NCI-H345 treated with DMSO at 0.1 percent for 48 hours (cell line): ENCODE results near the gene ADK.
"Not testable (repeated sequence)": the region's sequence is repeated elsewhere in the genome, so short reads cannot be mapped to it uniquely, and the experiment has no call there.

Experiments
- DNase-seq: peaks from one replicate; lab custom pipeline; 2025; ENCODE audit not compliant: unreplicated experiment; lab: John Stamatoyannopoulos, UW

ADK gene

DNA sequence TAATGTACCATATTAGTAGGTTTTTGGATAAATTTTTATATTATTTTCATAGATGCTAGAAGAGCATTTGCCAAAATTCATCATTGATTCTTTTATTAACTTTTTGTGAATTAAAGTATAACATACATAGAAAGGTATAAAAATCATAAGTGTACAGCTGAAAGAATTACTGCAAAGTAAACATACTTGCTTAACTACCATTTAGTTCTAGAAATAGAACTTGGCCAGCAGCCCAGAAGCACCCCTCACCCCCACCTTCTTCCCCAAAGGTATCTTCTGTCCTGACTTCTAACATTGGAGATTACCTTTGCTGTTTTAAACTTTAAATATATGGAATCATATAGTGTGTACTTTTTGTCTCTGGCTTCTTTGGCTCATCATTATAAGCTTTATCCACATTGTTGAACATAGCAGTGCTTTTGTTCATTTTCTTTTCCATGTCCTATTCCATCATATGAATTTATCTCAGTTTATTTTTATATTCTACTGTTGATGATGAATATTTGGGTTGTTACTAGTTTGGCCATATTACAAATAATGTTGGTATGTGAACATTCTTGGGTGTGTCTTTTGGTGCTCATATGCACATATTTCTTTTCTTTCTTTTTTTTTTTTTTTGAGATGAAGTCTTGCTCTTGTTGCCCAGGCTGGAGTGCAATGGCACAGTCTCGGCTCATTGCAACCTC lies 142.8 kb downstream of the ADK start:
- peak; percentile 51 for DNase-seq

- DNase-seq = no peak
Observed at GRCh38 chr10:74297389-74298080, 146.5 kb downstream of the ADK start.

- not testable (repeated sequence) for DNase-seq
Observed at GRCh38 chr10:74300074-74300621, 149.1 kb downstream of the ADK start.

DNA sequence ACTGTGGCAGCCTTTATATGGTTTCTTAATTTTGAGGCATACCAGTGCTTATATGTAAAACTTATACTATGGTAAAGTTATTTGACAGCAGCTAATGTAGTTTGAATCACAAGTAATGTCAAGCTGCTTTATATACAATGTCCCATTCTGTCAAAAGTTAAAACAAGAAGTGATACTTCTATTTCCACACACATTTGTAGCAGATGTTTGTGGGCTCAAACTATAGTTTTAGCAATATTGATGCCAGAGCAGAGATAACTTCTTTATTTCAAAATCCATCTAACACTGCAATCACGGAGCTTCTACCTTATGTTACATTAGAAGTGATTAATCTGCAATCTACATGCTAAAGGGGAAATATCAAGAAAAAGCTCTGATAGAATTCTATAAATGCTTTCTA lies 149.6 kb downstream of the ADK start:
- no peak for DNase-seq

DNA sequence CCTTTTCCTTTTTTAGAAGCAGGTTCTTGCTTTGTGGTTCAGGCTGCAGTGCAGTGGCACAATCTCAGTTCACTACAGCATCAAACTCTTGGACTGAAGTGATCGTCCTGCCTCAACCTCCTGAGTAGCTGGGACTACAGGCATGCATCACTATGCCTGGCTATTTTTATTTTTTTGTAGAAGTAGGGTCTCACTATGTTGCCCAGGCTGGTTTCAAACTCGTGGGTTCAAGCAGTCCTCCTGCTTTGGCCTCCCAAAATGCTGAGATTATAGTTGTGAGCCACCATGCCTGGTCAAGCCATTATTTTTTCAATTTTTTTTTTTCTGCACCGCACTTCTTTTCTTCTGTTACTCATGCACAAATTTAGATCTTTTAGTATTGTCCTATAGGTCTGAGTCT lies 154.7 kb downstream of the ADK start:
- no peak for DNase-seq

DNA sequence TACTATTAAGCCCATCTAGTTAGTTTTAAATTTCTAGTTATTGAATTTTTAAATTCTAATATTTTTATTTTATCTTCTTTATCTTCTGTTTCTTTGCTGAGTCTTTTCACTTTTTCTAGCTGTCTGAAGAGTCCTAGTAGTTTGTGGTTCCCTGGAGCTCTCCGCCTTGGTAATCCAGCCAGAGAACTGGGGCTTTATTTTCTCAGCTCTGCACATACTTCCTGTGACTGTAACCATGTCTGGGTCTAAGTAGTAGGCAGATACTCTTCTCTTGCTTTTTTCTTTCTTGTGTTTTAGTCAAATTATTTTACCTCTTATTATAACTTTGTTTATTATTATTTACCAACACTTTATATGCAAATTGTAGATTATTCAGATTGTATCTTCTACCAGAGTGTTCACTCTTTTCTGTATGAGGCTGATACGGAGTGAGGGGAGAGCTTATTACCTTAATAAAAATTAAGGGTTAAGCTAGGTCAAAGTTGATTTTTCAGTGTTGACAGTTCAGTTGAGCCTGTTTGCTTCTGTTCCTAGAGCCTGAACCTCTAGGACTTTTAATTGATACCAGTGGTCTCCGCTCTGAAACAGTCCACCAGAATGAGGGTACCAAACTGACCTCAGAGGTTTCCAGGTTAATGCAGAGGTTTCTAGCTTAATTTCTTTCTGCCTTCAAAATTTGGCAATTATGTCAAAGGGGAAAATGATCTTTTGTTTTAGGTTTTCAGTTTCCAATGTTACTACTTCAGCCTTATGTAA lies 155.4 kb downstream of the ADK start:
- DNase-seq = no peak

DNA sequence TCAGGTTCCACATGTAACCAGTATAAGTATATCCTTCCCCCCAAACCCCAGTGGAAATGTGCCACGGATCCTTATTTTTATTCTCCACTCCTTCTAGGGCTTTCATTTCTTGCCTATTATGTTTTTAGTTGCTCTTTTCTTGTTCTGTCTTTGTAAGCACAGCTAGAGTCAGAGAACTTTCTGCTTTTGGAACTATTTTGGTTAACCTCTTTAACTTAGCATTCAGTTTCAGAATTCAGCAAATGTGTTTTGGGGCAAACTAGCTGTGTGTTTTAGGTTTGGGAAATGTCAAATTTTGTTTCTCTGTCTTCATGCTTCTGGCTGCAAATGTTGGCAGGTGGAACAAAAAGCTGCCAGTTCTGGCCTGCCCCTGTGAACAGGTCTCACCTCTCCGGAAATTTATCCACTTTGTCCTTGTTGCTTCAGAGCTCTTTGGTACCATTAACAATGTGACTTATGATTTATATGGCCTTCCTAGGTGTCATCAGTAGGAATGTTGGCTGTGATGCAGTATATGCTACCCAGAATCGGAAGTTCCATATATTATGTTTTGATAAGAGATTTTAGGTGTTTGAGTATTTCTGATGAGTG lies 156.1 kb downstream of the ADK start:
- no peak for DNase-seq

GRCh38 chr10:74310652-74311257 lies 159.7 kb downstream of the ADK start:
- DNase-seq = no peak

GRCh38 chr10:74314166-74314565 lies 163.1 kb downstream of the ADK start:
- DNase-seq = no peak

- no peak for DNase-seq
Observed at GRCh38 chr10:74320026-74320425, 169.0 kb downstream of the ADK start.

DNA sequence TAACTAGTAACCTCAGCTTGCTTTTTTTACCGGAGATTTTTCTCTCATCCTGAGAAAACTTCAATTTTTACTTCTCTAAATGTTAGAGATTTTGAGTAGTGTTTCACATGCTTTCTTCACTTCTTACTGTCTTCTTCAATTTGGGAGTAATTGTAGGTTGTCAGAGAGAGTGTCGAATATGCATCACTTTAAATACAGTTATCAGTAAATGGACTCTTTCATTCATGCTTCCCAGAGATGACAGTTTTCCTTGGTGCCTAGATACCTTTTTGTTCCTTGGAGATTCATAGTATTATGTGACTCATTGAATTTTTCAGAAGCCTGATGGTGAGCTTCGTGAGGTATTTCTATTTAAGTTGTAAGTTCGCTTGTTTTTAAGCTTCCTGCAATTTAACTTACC lies 169.7 kb downstream of the ADK start:
- DNase-seq = no peak

DNA sequence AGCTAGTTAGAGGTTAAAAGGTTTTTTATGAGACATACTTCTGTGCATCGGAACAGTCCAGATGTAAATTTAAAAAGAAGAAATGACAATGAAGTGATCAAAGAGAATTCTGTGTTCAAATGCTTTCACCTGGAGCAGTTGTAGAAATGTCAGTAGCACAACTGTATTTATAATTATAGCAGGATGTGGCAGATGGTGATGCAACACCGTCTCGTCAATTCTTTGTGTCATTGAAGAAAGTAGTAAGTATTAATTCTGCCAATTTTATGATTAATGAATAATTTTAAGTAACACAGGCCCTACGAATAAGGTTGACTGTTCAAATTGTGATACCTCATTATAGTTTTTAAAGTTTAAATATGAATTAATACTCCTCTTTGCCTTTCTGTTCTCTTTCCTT lies 171.1 kb downstream of the ADK start:
- DNase-seq = no peak

DNA sequence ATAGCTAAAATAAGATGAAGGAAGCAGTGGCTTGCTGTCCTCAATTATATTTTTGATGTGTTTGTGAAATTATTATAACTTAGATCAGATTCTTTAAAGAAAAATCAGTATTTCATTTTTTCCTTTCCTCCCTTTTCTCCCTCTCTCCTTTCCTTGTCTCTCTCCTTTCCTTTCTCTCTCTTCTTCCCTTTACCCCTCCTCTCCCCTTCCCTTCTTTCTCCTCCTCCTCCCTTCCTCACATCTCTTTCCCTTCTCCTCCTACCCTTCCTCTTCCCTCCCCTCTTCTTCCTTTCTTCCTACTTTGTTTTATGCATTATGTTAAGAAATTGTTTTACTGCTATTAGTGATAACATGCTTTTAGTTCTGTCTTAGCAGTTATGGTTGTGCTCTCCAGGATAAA lies 171.5 kb downstream of the ADK start:
- DNase-seq = no peak

DNA sequence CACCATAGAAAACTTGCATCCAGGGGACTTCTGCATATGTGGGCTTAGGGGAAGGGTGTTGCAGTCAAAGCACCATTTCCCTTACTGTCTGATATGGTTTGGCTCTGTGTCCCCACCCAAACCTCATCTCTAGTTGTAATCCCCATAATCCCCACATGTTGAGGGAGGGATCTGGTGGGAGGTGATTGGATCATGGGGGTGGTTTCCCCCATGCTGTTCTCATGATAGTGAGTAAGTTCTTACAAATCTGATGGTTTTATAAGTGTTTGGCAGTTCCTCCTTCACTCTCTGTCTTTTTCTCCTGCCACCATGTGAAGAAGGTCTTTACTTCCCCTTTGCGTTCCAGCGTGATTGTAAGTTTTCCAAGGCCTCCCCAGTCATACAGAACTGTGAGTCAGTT lies 177.4 kb downstream of the ADK start:
- no peak for DNase-seq

DNA sequence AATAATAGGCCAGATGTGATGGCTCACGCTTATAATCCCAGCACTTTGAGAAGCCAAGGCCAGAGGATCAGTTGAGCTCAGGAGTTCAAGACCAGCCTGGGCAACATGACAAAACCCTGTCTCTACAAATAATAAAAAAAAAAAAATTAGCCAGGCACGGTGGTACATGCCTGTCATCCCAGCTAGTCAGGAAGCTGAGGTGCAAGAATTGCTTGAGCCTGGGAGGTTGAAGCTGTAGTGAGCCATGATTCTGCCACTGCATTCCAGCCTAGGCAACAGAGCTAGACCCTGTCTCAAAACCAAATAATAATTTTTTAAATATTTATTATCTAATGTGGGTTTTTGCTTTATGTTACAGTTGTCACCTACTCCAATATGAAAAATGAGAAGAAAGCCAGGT lies 178.9 kb downstream of the ADK start:
- DNase-seq = no peak

DNA sequence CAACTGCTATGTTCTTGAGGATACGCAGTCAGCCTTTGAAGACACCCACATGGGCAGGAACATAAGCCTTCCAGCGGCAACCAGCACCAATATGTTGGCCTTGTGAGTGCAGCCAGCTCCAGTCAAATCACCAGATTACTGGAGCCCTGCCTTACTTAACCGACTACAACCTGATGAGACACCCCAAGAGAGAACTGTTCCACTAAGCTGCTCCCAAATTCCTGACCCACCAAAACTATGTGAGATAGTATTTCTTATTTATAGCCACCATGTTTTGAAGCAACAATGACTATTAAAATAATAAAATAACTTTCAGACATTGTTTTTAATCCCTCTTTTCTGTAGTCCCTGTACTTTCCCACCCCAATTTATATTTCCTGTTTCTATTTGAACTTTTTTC lies 179.6 kb downstream of the ADK start:
- DNase-seq = no peak

GRCh38 chr10:74332398-74332797 lies 181.4 kb downstream of the ADK start:
- no peak for DNase-seq

DNA sequence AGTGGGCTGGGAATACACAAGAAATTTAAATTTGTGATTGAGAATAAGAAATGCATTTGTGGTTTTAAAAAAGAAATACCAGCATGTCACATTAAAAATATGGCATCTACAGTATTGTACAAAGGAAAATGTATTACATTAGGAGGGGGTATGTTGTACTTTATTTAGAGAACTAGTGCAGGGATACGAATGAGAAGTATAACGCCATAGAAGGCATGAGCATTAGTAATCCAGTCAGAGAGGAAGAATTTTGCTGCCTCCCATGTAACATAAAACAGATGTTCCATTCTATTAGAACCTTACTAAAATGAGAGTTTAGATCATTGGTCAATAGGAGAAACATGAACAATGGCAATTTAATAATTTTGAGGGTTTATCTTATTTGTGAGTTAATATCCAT lies 182.2 kb downstream of the ADK start:
- no peak for DNase-seq

DNA sequence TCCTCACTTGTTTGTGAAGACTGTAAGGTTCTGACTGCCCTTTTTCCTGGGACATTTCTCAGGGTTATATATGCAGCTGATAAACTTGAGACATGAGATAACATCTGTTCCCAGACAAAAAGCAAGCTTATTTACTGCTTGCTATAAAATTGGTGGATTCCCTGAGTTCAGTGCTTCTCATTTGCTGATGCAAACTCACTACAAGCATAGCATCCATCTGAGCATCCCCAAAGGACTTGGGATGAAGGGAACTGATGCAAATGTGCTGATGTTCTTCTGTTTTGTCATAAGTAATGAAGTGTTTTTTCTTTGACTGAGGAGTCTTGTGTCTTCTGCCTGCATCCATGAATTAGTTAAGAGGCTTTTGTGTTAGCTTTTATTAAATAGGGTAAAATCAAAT lies 183.2 kb downstream of the ADK start:
- no peak for DNase-seq

DNA sequence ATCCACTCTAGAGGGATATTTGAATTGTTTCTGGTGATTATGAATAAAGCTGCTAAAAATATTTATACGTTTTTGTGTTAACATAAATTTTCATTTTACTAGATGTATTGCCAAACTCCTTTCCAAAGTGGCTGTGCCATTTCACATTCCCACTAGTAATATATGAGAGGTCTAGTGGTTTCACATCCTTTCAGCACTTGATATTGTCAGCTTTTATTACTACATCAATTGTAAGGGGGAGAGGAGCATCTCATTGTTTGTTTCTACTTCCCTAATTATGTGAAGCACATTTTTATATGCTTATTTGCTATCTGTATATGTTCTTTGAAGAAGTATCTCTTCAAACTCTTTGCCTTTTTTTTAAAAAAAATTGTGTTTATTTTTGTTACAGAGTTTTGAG lies 184.5 kb downstream of the ADK start:
- DNase-seq = no peak

GRCh38 chr10:74337330-74338016 lies 186.5 kb downstream of the ADK start:
- DNase-seq = no peak
